GM19468 (cell line): Measurements from ENCODE around the gene EGFL6.

Experiments used
- ATAC-seq: cut with Tn5 transposase; IDR thresholded peaks from one replicate; pipeline ENCODE4 v1.9.1; 2021; ENCODE audit warnings: mild to moderate bottlenecking, moderate library complexity, moderate number of reproducible peaks; ENCODE audit not compliant: unreplicated experiment; ENCODE audit errors: extremely low read depth

EGFL6 gene

GRCh38 chrX:13569479-13570260 is at the start of gene EGFL6:
Gene EGFL6 (plus strand): TSS chrX:13569601. CDS start chrX:13569862, 261 bp downstream.
- no peak for ATAC-seq

- no peak for ATAC-seq
These were observed 49.0 kb upstream of the EGFL6 start for GRCh38 chrX:13520351-13520750.

GRCh38 chrX:13520936-13521335 is 48.5 kb upstream of the EGFL6 start:
- ATAC-seq = no peak

GRCh38 chrX:13522811-13523210 is 46.6 kb upstream of the EGFL6 start:
- no peak for ATAC-seq

GRCh38 chrX:13533726-13534125 is 35.7 kb upstream of the EGFL6 start:
- ATAC-seq = no peak

GRCh38 chrX:13535376-13536165 is 33.8 kb upstream of the EGFL6 start:
- ATAC-seq = no peak

GRCh38 chrX:13536551-13536950 is 32.9 kb upstream of the EGFL6 start:
- no peak for ATAC-seq

- ATAC-seq = no peak
These were observed 31.0 kb upstream of the EGFL6 start for GRCh38 chrX:13538414-13538813.

- ATAC-seq = no peak
These were observed 28.8 kb upstream of the EGFL6 start for GRCh38 chrX:13540602-13541001.

GRCh38 chrX:13545726-13546125 is 23.7 kb upstream of the EGFL6 start:
- ATAC-seq = no peak

- ATAC-seq = no peak
These were observed 21.7 kb upstream of the EGFL6 start for GRCh38 chrX:13547671-13548070.

GRCh38 chrX:13550346-13550745 is 19.1 kb upstream of the EGFL6 start:
- no peak for ATAC-seq

- no peak for ATAC-seq
These were observed 17.8 kb upstream of the EGFL6 start for GRCh38 chrX:13551610-13552009.

GRCh38 chrX:13552892-13553291 is 16.5 kb upstream of the EGFL6 start:
- ATAC-seq = no peak

- ATAC-seq = no peak
These were observed 3.9 kb upstream of the EGFL6 start for GRCh38 chrX:13565511-13565910.

GRCh38 chrX:13570261-13570605 is 832 bp downstream of the EGFL6 start:
- ATAC-seq = no peak

GRCh38 chrX:13571136-13571535 is 1.7 kb downstream of the EGFL6 start:
- ATAC-seq = no peak

- ATAC-seq = no peak
These were observed 5.2 kb downstream of the EGFL6 start for GRCh38 chrX:13574600-13574999.

- no peak for ATAC-seq
These were observed 10.3 kb downstream of the EGFL6 start for GRCh38 chrX:13579661-13580060.

GRCh38 chrX:13581554-13581953 is 12.2 kb downstream of the EGFL6 start:
- no peak for ATAC-seq

GRCh38 chrX:13587786-13588477 is 18.5 kb downstream of the EGFL6 start:
- ATAC-seq = no peak
